ENCODE results near the gene GALNS. TPM values are rescaled to one million over a fixed set of nuclear protein-coding genes. Genes with fewer than 3 reads are reported as not detected.
"Not testable (repeated sequence)": the region's sequence is repeated elsewhere in the genome, so short reads cannot be mapped to it uniquely, and the experiment has no call there.

GALNS gene
- total and polyA plus RNA-seq, 3 donors from 2014 or later = 55.9 to 94.4 (median 65.3) TPM

GRCh38 chr16:88772871-88773811 lies 83.6 kb downstream of the GALNS start:
- H3K27ac ChIP-seq = no peak overlapping the region
- no peaks in the 10 kb centered on the region for H3K27me3 ChIP-seq
- DNase-seq = peak; percentile 78
- intact Hi-C loops (cut with DNase I; ENCODE audit: low total_unique reads) = no loop called here
- peaks cover 36% of the 10 kb centered on the region for H3K4me1 ChIP-seq
- no peak overlapping the region for H3K4me3 ChIP-seq
- TF ChIP-seq POLR2A (IDR thresholded peaks at IDR 0.05) (no peak), CTCF (IDR thresholded peaks at IDR 0.05) (no peak)
- H3K9me3 ChIP-seq = no peaks in the 10 kb centered on the region
- no peaks in the 10 kb centered on the region for H3K36me3 ChIP-seq (ENCODE audit: low read depth, missing control alignments)
- 47 to 66% methylated on average over 11 to 29 of the region's 29 CpGs for WGBS, 2 donors

- peaks cover 40% of the 10 kb centered on the region for H3K4me1 ChIP-seq
- intact Hi-C loops (cut with DNase I; ENCODE audit: low total_unique reads); H3K9me3 ChIP-seq; DNase-seq; H3K27ac ChIP-seq; H3K36me3 ChIP-seq (ENCODE audit: low read depth, missing control alignments); H3K27me3 ChIP-seq; H3K4me3 ChIP-seq: not testable (repeated sequence)
- WGBS, 2 donors = 100% methylated on average over 4 to 17 of the region's 23 CpGs
Observed at GRCh38 chr16:88771781-88772180, 85.0 kb downstream of the GALNS start.

GRCh38 chr16:88771294-88771772 lies 85.4 kb downstream of the GALNS start:
- Histone ChIP-seq H3K9me3 (no peaks in the 10 kb centered on the region), H3K4me1 (peaks cover 40% of the 10 kb centered on the region), H3K4me3 (no peak overlapping the region), H3K36me3 (ENCODE audit: low read depth, missing control alignments) (no peaks in the 10 kb centered on the region), H3K27ac (no peak overlapping the region), H3K27me3 (no peaks in the 10 kb centered on the region)
- 83 to 92% methylated on average over 9 to 19 of the region's 19 CpGs for WGBS, 2 donors
- TF ChIP-seq POLR2A (IDR thresholded peaks at IDR 0.05) = no peak
- no peak for TF ChIP-seq CTCF (IDR thresholded peaks at IDR 0.05)
- intact Hi-C loops (cut with DNase I; ENCODE audit: low total_unique reads) = no loop called here
- DNase-seq = no peak

GRCh38 chr16:88770461-88771293 lies 86.1 kb downstream of the GALNS start:
- no peak overlapping the region for H3K27ac ChIP-seq
- intact Hi-C loops (cut with DNase I; ENCODE audit: low total_unique reads) = no loop called here

More at GRCh38 chr16:88770461-88771293, 86.1 kb downstream of the GALNS start:
- H3K36me3 ChIP-seq (ENCODE audit: low read depth, missing control alignments) = no peaks in the 10 kb centered on the region
- DNase-seq = no peak
- 75 to 82% methylated on average over 18 to 39 of the region's 41 CpGs for WGBS, 2 donors
- no peaks in the 10 kb centered on the region for H3K27me3 ChIP-seq
- no peak overlapping the region for H3K4me3 ChIP-seq
- TF ChIP-seq POLR2A (IDR thresholded peaks at IDR 0.05) = no peak
- no peak for TF ChIP-seq CTCF (IDR thresholded peaks at IDR 0.05)
- H3K4me1 ChIP-seq = peaks cover 40% of the 10 kb centered on the region
- H3K9me3 ChIP-seq = no peaks in the 10 kb centered on the region
